Astrocyte (in vitro differentiated cells and primary cell): ENCODE measurements around the gene SLITRK6.

ENCODE experiments used
- CTCF ChIP-seq: IDR thresholded peaks from 2 replicates; pipeline ENCODE4 v1.5.1; 2011; ENCODE audit warnings: low read depth, mild to moderate bottlenecking, inconsistent platforms, low read length, moderate library complexity; ENCODE audit not compliant: insufficient read depth
- EZH2 ChIP-seq: IDR thresholded peaks from 2 replicates; pipeline ENCODE4 v1.6.1; 2012; ENCODE audit warnings: mild to moderate bottlenecking, low read length, inconsistent platforms; ENCODE audit not compliant: insufficient read depth

- TF ChIP-seq CTCF (no peak), EZH2 (no peak)
Observed at GRCh38 chr13:85819513-85819912, 20.3 kb upstream of the SLITRK6 start.
